CD8-positive, alpha-beta memory T cell (primary cell): ENCODE results near the gene SHROOM2. TPM values are rescaled to one million over a fixed set of nuclear protein-coding genes. Genes with fewer than 3 reads are reported as not detected.
A peak's percentile ranks its signal among the peaks of the same experiment; 100 is the strongest.

Source experiments
- CTCF ChIA-PET: fragments of 350-600 bp; sonication (Branson Sonifier 250); formaldehyde crosslinking; loops from one replicate; lab custom pipeline; 2021; ENCODE audit warnings: antibody characterized with exemption; lab: Charles Lee
- POLR2A ChIA-PET: fragments of 350-600 bp; sonication (Branson Sonifier 250); formaldehyde crosslinking; loops from one replicate; lab custom pipeline; 2021; ENCODE audit warnings: antibody characterized with exemption; lab: Charles Lee
- DNase-seq, 5 donors: peaks; one replicate each; pipeline versions ENCODE4 v3.0.0 to v3.0.0-alpha.2; 2020 to 2022; ENCODE audit warnings: mixed read lengths in 1 of 5
- H3K27ac ChIP-seq: one replicate; pipeline ENCODE4 v1.7.0; 2013; ENCODE audit warnings: low read depth, mild to moderate bottlenecking, low read length, moderate library complexity
- H3K27me3 ChIP-seq: 2 replicates; pipeline ENCODE4 v1.7.0; 2013; ENCODE audit warnings: low read length, mild to moderate bottlenecking; ENCODE audit not compliant: insufficient read depth, poor library complexity, severe bottlenecking
- H3K36me3 ChIP-seq: 2 replicates; pipeline ENCODE4 v1.7.0; 2013; ENCODE audit warnings: mild to moderate bottlenecking, low read length, moderate library complexity; ENCODE audit not compliant: insufficient read depth
- H3K4me1 ChIP-seq: 2 replicates; pipeline ENCODE4 v1.7.0; 2013; ENCODE audit warnings: mild to moderate bottlenecking, low read length, moderate library complexity; ENCODE audit not compliant: insufficient read depth
- H3K4me3 ChIP-seq: 2 replicates; pipeline ENCODE4 v1.7.0; 2013; ENCODE audit warnings: mild to moderate bottlenecking, low read length
- H3K9me3 ChIP-seq: 2 replicates; pipeline ENCODE4 v1.7.0; 2013; ENCODE audit warnings: mild to moderate bottlenecking, low read length
- H3K27ac Mint-ChIP-seq, 8 donors: one replicate each; pipeline ENCODE4 v1.8.0; 2020 to 2021; ENCODE audit warnings: mixed read lengths in 8 of 8, mild to moderate bottlenecking in 6 of 8, inconsistent platforms in 3 of 8, moderate library complexity in 3 of 8
- H3K27me3 Mint-ChIP-seq, 2 donors: one replicate each; pipeline ENCODE4 v1.8.0; 2020 to 2021; ENCODE audit warnings: mixed read lengths in 2 of 2, mild to moderate bottlenecking in 1 of 2, moderate library complexity in 1 of 2
- H3K36me3 Mint-ChIP-seq, 3 donors: one replicate each; pipeline ENCODE4 v1.8.0; 2020 to 2021; ENCODE audit warnings: mixed read lengths in 3 of 3, inconsistent platforms in 1 of 3, mild to moderate bottlenecking in 1 of 3
- H3K4me1 Mint-ChIP-seq, 3 donors: one replicate each; pipeline ENCODE4 v1.8.0; 2020 to 2021; ENCODE audit warnings: mixed read lengths in 3 of 3, inconsistent platforms in 1 of 3, mild to moderate bottlenecking in 1 of 3
- H3K4me3 Mint-ChIP-seq, 7 donors: one replicate each; pipeline ENCODE4 v1.8.0; 2020 to 2021; ENCODE audit warnings: mixed read lengths in 7 of 7, mild to moderate bottlenecking in 6 of 7, moderate library complexity in 4 of 7, inconsistent platforms in 2 of 7
- H3K9me3 Mint-ChIP-seq, 5 donors: one replicate each; pipeline ENCODE4 v1.8.0; 2020 to 2022; ENCODE audit warnings: mixed read lengths in 5 of 5, mild to moderate bottlenecking in 3 of 5, moderate library complexity in 2 of 5, inconsistent platforms in 1 of 5
- polyA plus RNA-seq: library from polyadenylated mRNA; unstranded; fragments of 300-500 nt; fragmentation: Illumina TruSeq; gene quantifications from one replicate; pipeline ENCODE4 v1.2.3, GENCODE V29; 2021
- total RNA-seq, 2 experiments: library from RNA; stranded (reverse); gene quantifications; one replicate each; pipeline ENCODE4 v1.2.3, GENCODE V29; 2021

Gene SHROOM2
- total and polyA plus RNA-seq, 3 experiments from 2014 or later: not detected

GRCh38 chrX:9878146-9878820, 92.1 kb downstream of the SHROOM2 start:
- Mint-ChIP-seq H3K9me3 (peaks cover 0 to 3% (median 0%) of the 10 kb centered on the region in 5 donors), H3K4me3 (no peak overlapping the region), H3K27ac (no peak overlapping the region), H3K4me1 (peaks cover 2 to 9% (median 3%) of the 10 kb centered on the region in 3 donors), H3K36me3 (no peaks in the 10 kb centered on the region), H3K27me3 (peaks cover 3 to 21% of the 10 kb centered on the region in 2 donors)
- H3K9me3 ChIP-seq: no peaks in the 10 kb centered on the region
- CTCF ChIA-PET: no interaction called here
- no peaks in the 10 kb centered on the region for H3K36me3 ChIP-seq
- H3K27ac ChIP-seq: no peak overlapping the region
- H3K4me3 ChIP-seq: no peak overlapping the region
- POLR2A ChIA-PET: no interaction called here
- no peaks in the 10 kb centered on the region for H3K27me3 ChIP-seq
- no peaks in the 10 kb centered on the region for H3K4me1 ChIP-seq
- no peak for DNase-seq

GRCh38 chrX:9880237-9880636, 94.0 kb downstream of the SHROOM2 start:
- H3K36me3 ChIP-seq: no peaks in the 10 kb centered on the region
- no peak overlapping the region for H3K4me3 ChIP-seq
- H3K27me3 ChIP-seq: no peaks in the 10 kb centered on the region
- H3K9me3 Mint-ChIP-seq: peaks cover 0 to 3% (median 0%) of the 10 kb centered on the region in 5 donors
- H3K4me1 ChIP-seq: no peaks in the 10 kb centered on the region
- peaks cover 0 to 4% (median under 1%) of the 10 kb centered on the region in 3 donors for H3K4me1 Mint-ChIP-seq
- peaks cover 0 to 16% of the 10 kb centered on the region in 2 donors for H3K27me3 Mint-ChIP-seq
- H3K4me3 Mint-ChIP-seq: no peak overlapping the region
- no peak overlapping the region for H3K27ac Mint-ChIP-seq
- no peaks in the 10 kb centered on the region for H3K36me3 Mint-ChIP-seq
- CTCF ChIA-PET: no interaction called here
- DNase-seq: no peak
- POLR2A ChIA-PET: no interaction called here
- H3K27ac ChIP-seq: no peak overlapping the region
- no peaks in the 10 kb centered on the region for H3K9me3 ChIP-seq

DNA sequence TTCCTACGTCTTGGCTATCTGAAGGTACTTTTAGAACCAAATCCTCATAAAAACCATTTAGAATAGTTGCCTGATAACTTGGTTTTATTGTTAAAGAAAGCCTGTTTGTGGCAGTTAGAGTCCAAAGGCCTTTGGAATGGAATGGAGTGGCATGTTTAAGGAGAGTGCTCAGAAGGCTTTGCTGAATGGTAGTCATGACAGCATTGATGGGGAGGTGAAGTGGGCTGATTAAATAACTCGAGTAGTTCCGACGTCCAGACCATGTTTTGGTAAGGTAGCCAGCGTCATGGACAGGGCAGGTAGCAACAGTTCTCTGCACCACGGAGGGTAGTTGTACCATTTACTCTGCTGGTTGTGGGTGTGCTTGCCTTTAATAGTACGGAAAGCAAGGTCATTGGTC, 94.6 kb downstream of the SHROOM2 start:
- Mint-ChIP-seq H3K27ac (no peak overlapping the region), H3K36me3 (no peaks in the 10 kb centered on the region)

DNA sequence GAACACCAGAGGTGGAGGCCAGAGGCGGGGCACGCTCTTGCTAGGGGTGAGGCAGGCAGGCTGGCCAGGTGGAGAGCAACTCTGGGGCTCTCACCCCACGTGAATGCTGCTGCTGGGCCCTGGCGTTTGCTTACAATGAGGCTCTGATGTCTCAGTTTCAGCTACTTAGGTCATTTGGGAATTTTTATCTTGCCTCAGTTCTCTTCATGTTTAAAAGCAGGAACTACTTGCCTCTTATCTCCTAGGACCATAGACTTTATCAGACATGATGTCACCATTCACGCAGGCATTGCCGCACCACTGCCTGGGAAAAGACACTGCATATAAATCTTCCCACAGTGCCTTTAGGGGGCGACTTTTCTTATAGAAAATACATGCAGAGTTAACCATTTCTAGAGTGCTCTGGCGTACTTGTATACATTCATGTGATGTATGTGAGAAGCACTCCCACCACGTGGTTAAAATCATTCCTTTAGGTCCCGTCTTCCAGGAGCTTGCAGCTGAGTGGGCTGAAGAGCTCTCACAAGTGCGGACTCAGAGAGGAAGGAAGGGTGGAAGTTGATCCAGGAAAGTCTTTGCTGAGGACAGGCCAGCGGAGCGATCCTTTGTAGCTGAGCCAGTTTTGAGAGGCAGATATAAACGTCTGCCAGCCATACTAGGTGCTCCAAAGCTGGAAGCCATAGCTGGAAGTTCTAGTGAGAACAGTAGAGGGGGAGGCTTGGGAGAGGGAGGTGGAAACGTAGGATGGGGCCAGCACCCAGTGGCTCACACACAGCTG, 96.6 kb downstream of the SHROOM2 start:
- CTCF ChIA-PET: no interaction called here
- Mint-ChIP-seq H3K27ac (no peak overlapping the region), H3K9me3 (no peaks in the 10 kb centered on the region)

More for the DNA sequence above, 94.6 kb downstream of the SHROOM2 start:
- no peaks in the 10 kb centered on the region for H3K27me3 ChIP-seq
- H3K9me3 Mint-ChIP-seq: peaks cover 0 to 3% (median 0%) of the 10 kb centered on the region in 5 donors
- H3K27ac ChIP-seq: no peak overlapping the region
- no peaks in the 10 kb centered on the region for H3K4me1 ChIP-seq
- no peak for DNase-seq
- ChIA-PET POLR2A (no interaction called here), CTCF (no interaction called here)
- H3K27me3 Mint-ChIP-seq: peaks cover 0 to 10% of the 10 kb centered on the region in 2 donors
- no peaks in the 10 kb centered on the region for H3K36me3 ChIP-seq
- H3K4me3 Mint-ChIP-seq: no peak overlapping the region
- no peak overlapping the region for H3K4me3 ChIP-seq
- H3K4me1 Mint-ChIP-seq: peaks cover 0 to 4% (median 2%) of the 10 kb centered on the region in 3 donors
- H3K9me3 ChIP-seq: no peaks in the 10 kb centered on the region

DNA sequence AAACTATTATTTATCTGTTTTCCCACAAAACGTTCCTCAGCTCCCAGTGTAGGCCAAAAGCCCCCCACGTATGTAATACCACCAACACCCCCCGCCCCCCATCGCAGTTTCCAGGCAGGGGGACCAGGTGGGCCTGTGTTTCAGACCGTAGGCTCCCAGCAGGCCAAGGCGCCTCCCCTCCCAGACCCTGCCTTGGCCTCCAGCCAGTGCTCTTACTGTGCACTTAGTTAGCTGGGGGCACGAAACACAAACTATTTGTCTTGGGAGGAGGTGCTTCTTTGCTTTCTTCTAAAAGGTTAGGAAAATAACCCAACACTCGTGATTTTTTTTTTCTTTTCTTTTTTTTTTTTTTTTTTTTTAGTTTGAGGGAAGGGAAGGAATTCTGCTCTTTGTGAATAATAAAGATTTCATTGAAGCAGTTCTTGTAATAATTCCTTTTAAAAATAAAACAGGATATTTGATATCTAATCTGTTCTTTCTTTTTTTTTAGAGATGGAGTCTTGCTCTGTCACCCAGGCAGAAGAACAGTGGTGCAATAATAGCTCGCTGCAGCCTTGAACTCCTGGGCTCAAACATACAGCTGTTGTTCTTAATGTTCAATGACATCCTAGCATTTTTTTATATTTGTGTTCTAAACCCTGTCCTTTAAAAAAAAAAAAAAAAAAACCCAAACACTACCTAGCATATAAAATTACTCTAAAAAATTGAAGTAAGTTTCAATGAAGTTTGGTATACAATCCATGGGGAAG, 98.0 kb downstream of the SHROOM2 start:
- no peak overlapping the region for H3K4me3 ChIP-seq
- H3K9me3 ChIP-seq: no peaks in the 10 kb centered on the region
- no peaks in the 10 kb centered on the region for H3K4me1 ChIP-seq
- H3K4me1 Mint-ChIP-seq: peaks cover 0 to 2% (median 0%) of the 10 kb centered on the region in 3 donors
- H3K27me3 Mint-ChIP-seq: peaks cover 0 to 8% of the 10 kb centered on the region in 2 donors
- H3K4me3 Mint-ChIP-seq: no peak overlapping the region
- DNase-seq: no peak
- H3K27me3 ChIP-seq: no peaks in the 10 kb centered on the region
- H3K9me3 Mint-ChIP-seq: no peaks in the 10 kb centered on the region
- POLR2A ChIA-PET: no interaction called here
- H3K27ac Mint-ChIP-seq: no peak overlapping the region
- H3K36me3 ChIP-seq: no peaks in the 10 kb centered on the region
- CTCF ChIA-PET: interaction anchor here (0.6 kb wide), 1 partner anchor 1860 kb away, joined by 3 read pairs; no protein-coding TSS in a partner anchor
- H3K36me3 Mint-ChIP-seq: no peaks in the 10 kb centered on the region
- no peak overlapping the region for H3K27ac ChIP-seq

More for the DNA sequence above, 96.6 kb downstream of the SHROOM2 start:
- Mint-ChIP-seq H3K27me3 (peaks cover 0 to 8% of the 10 kb centered on the region in 2 donors), H3K4me1 (peaks cover 0 to 2% (median 0%) of the 10 kb centered on the region in 3 donors), H3K36me3 (no peaks in the 10 kb centered on the region), H3K4me3 (no peak overlapping the region)
- H3K4me1 ChIP-seq: no peaks in the 10 kb centered on the region
- DNase-seq: no peak
- H3K27ac ChIP-seq: no peak overlapping the region
- no peaks in the 10 kb centered on the region for H3K9me3 ChIP-seq
- no peaks in the 10 kb centered on the region for H3K27me3 ChIP-seq
- no peak overlapping the region for H3K4me3 ChIP-seq
- no peaks in the 10 kb centered on the region for H3K36me3 ChIP-seq
- POLR2A ChIA-PET: no interaction called here

- H3K4me3 Mint-ChIP-seq: no peak overlapping the region
- Histone ChIP-seq H3K27ac (no peak overlapping the region), H3K27me3 (no peaks in the 10 kb centered on the region), H3K9me3 (no peaks in the 10 kb centered on the region), H3K4me3 (no peak overlapping the region), H3K36me3 (no peaks in the 10 kb centered on the region), H3K4me1 (no peaks in the 10 kb centered on the region)
- no peaks in the 10 kb centered on the region for H3K9me3 Mint-ChIP-seq
- DNase-seq: peak in 4 of 5 donors; percentile 4 to 50 (median 6)
- H3K27me3 Mint-ChIP-seq: peaks cover 0 to 8% of the 10 kb centered on the region in 2 donors
- no peaks in the 10 kb centered on the region for H3K36me3 Mint-ChIP-seq
- H3K4me1 Mint-ChIP-seq: peaks cover 0 to 2% (median 0%) of the 10 kb centered on the region in 3 donors
- ChIA-PET CTCF (interaction anchor here (1.1 kb wide), 1 partner anchor 9 kb away, joined by 3 read pairs; no protein-coding TSS in a partner anchor), POLR2A (no interaction called here)
- no peak overlapping the region for H3K27ac Mint-ChIP-seq
These were observed 98.9 kb downstream of the SHROOM2 start for GRCh38 chrX:9885150-9885549.

GRCh38 chrX:9887659-9888297, 101.5 kb downstream of the SHROOM2 start:
- Mint-ChIP-seq H3K9me3 (no peaks in the 10 kb centered on the region), H3K27me3 (peaks cover 0 to 6% of the 10 kb centered on the region in 2 donors), H3K27ac (peak overlapping the region in 1 of 8 donors; percentile 48), H3K4me1 (peaks cover 0 to 2% (median 0%) of the 10 kb centered on the region in 3 donors), H3K4me3 (no peak overlapping the region), H3K36me3 (no peaks in the 10 kb centered on the region)
- Histone ChIP-seq H3K4me3 (no peak overlapping the region), H3K27me3 (no peaks in the 10 kb centered on the region), H3K9me3 (no peaks in the 10 kb centered on the region), H3K4me1 (no peaks in the 10 kb centered on the region), H3K36me3 (no peaks in the 10 kb centered on the region), H3K27ac (no peak overlapping the region)
- ChIA-PET POLR2A (no interaction called here), CTCF (no interaction called here)
- no peak for DNase-seq
